ENCODE measurements around the gene ANO9. TPM values are rescaled to one million over a fixed set of nuclear protein-coding genes. Genes with fewer than 3 reads are reported as not detected.
A peak's percentile ranks its signal among the peaks of the same experiment; 100 is the strongest.

Gene ANO9
- total and polyA plus RNA-seq, 2 experiments from 2014 or later, result 9.0 to 10.2 TPM

DNA sequence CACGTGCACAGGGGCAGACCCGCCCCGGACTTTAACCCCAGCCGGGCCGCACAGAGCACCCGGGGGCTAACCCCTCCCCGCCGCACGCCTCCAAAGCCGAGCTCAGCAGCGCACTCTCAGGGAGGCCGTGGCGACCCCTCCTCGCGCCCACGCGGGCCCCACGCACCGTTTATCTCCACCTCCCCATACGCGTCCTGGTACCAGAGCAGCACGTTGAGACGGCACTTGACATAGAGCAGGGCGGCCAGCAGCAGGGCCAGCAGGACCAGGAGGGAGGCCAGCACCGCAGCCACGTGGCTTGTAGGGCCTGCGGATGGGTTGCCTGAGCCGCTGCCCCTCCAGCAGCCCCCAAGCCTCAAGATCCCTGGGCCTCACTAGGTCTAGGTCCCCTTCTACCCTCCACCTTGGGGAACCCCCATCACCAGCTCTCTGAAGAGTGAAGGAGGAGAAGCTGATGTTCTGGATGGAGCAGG is 34.1 kb downstream of the ANO9 start:
- ATAC-seq (peak; percentile 13), DNase-seq (ENCODE audit: low spot score) (no peak)
- Histone ChIP-seq H3K4me2 (peak overlapping the region; percentile 51), H3K36me3 (ENCODE audit: insufficient read depth) (no peaks in the 10 kb centered on the region), H3K27me3 (ENCODE audit: insufficient read depth) (no peaks in the 10 kb centered on the region), H3K4me1 (ENCODE audit: insufficient read depth) (no peaks in the 10 kb centered on the region), H3K79me2 (replicated peaks; ENCODE audit: insufficient read depth) (no peaks in the 10 kb centered on the region), H3K4me3 (peak overlapping the region; percentile 44; the same call in 1 of the 2 replicates), H3F3A (replicated peaks; ENCODE audit: low read depth) (no peaks in the 10 kb centered on the region), H2AFZ (no peak overlapping the region), H4K20me1 (replicated peaks; ENCODE audit: insufficient read depth) (no peaks in the 10 kb centered on the region; the same call in 1 of the 2 replicates), H3K27ac (ENCODE audit: low read depth) (no peak overlapping the region), H3K9me2 (ENCODE audit: insufficient read depth) (no peaks in the 10 kb centered on the region)
- Mint-ChIP-seq H3K9me3 (peaks cover 10% of the 10 kb centered on the region; the same call in 2 of the 3 replicates), H3K4me3 (no peak overlapping the region; the same call in 2 of the 3 replicates), H3K27me3 (ENCODE audit: insufficient read depth, low read depth, poor library complexity) (peaks cover 8% of the 10 kb centered on the region), H3K36me3 (ENCODE audit: low read depth) (no peaks in the 10 kb centered on the region; the same call in 2 of the 3 replicates), H3K4me1 (no peaks in the 10 kb centered on the region; the same call in 2 of the 3 replicates), H3K27ac (no peak overlapping the region)
- TF ChIP-seq ZNF331 (CRISPR knock-in tag; IDR thresholded peaks at IDR 0.05; ENCODE audit: low read depth) (no peak), CREB1 (CRISPR knock-in tag; IDR thresholded peaks at IDR 0.05; ENCODE audit: low read depth) (no peak), POLR2AphosphoS5 (IDR thresholded peaks at IDR 0.05; ENCODE audit: low read depth) (no peak), REST (IDR thresholded peaks at IDR 0.05; ENCODE audit: unreplicated experiment) (no peak), ZNF462 (CRISPR knock-in tag; IDR thresholded peaks at IDR 0.05) (no peak), ZNF114 (CRISPR knock-in tag; IDR thresholded peaks at IDR 0.05) (no peak), STAT1 (IDR thresholded peaks at IDR 0.05; ENCODE audit: unreplicated experiment) (no peak), EZH2 (IDR thresholded peaks at IDR 0.05; ENCODE audit: low read depth, unreplicated experiment) (no peak), NANOG (IDR thresholded peaks at IDR 0.05; ENCODE audit: borderline replicate concordance) (no peak)
